Glomerular endothelial cell (primary cell): Measurements from ENCODE around the gene PUM1. TPM values are rescaled to one million over a fixed set of nuclear protein-coding genes. Genes with fewer than 3 reads are reported as not detected.

ENCODE experiments used
- DNase-seq: peaks from one replicate; pipeline ENCODE4 v3.0.0-alpha.2; 2011; ENCODE audit warnings: low read depth, low spot score; ENCODE audit errors: extremely low read depth
- total RNA-seq: library from RNA; depleted of rRNA; stranded (reverse); fragments of >200 nt; gene quantifications from 2 replicates; pipeline ENCODE4 v1.2.3, GENCODE V29; 2015

PUM1 gene
- total RNA-seq, 1 donor from 2014 or later: 74.7 TPM

GRCh38 chr1:30934613-30935012 lies 130.9 kb downstream of the PUM1 start:
- DNase-seq: no peak

- no peak for DNase-seq
These were observed 131.7 kb downstream of the PUM1 start for GRCh38 chr1:30933874-30934252.

GRCh38 chr1:30930631-30931173 lies 134.8 kb downstream of the PUM1 start:
- no peak for DNase-seq

- DNase-seq: no peak
These were observed 135.5 kb downstream of the PUM1 start for GRCh38 chr1:30929944-30930525.

GRCh38 chr1:30929135-30929889 lies 136.2 kb downstream of the PUM1 start:
- no peak for DNase-seq

GRCh38 chr1:30928789-30929134 lies 136.8 kb downstream of the PUM1 start:
- DNase-seq: no peak

GRCh38 chr1:30928171-30928570 lies 137.3 kb downstream of the PUM1 start:
- no peak for DNase-seq

GRCh38 chr1:30927448-30927847 lies 138.1 kb downstream of the PUM1 start:
- DNase-seq: no peak

GRCh38 chr1:30923597-30923996 lies 141.9 kb downstream of the PUM1 start:
- DNase-seq: no peak

- DNase-seq: no peak
These were observed 144.7 kb downstream of the PUM1 start for GRCh38 chr1:30920827-30921226.

GRCh38 chr1:30919025-30919881 lies 146.3 kb downstream of the PUM1 start:
- DNase-seq: no peak

- DNase-seq: no peak
These were observed 149.2 kb downstream of the PUM1 start for GRCh38 chr1:30916296-30916695.

GRCh38 chr1:30915491-30916230 lies 149.9 kb downstream of the PUM1 start:
- DNase-seq: no peak

GRCh38 chr1:30914931-30915330 lies 150.6 kb downstream of the PUM1 start:
- no peak for DNase-seq

GRCh38 chr1:30914587-30914922 lies 151.0 kb downstream of the PUM1 start:
- DNase-seq: no peak

GRCh38 chr1:30912913-30913652 lies 152.4 kb downstream of the PUM1 start:
- DNase-seq: no peak

GRCh38 chr1:30912224-30912623 lies 153.3 kb downstream of the PUM1 start:
- DNase-seq: no peak

GRCh38 chr1:30911059-30911954 lies 154.2 kb downstream of the PUM1 start:
- DNase-seq: peak; percentile 33

GRCh38 chr1:30909365-30910068 lies 156.0 kb downstream of the PUM1 start:
- no peak for DNase-seq
